ENCODE measurements around the gene GCFC2. TPM values are rescaled to one million over a fixed set of nuclear protein-coding genes. Genes with fewer than 3 reads are reported as not detected.

Gene GCFC2
- total and polyA plus RNA-seq, 2 of the 13 experiments (the other 11 are each of a cell fraction or from before 2014, with no cell fraction given) = 26.8 to 49.0 TPM

GRCh38 chr2:75646583-75647425 lies 63.9 kb downstream of the GCFC2 start, which contains the start of gene MRPL19 (continued):
- no peak for TF ChIP-seq ZNF362 (CRISPR knock-in tag; IDR thresholded peaks at IDR 0.05; ENCODE audit: borderline replicate concordance)
- TF ChIP-seq, protein P1, sequence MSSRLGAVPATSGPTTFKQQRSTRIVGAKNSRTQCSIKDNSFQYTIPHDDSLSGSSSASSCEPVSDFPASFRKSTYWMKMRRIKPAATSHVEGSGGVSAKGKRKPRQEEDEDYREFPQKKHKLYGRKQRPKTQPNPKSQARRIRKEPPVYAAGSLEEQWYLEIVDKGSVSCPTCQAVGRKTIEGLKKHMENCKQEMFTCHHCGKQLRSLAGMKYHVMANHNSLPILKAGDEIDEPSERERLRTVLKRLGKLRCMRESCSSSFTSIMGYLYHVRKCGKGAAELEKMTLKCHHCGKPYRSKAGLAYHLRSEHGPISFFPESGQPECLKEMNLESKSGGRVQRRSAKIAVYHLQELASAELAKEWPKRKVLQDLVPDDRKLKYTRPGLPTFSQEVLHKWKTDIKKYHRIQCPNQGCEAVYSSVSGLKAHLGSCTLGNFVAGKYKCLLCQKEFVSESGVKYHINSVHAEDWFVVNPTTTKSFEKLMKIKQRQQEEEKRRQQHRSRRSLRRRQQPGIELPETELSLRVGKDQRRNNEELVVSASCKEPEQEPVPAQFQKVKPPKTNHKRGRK (CRISPR knock-in tag; IDR thresholded peaks at IDR 0.05) = peak; percentile 63; the same call in 1 of the 2 replicates
- TF ChIP-seq ZNF44 (CRISPR knock-in tag; IDR thresholded peaks at IDR 0.05) = peak; percentile 20; the same call in 1 of the 2 replicates
- peak; percentile 35; the same call in 1 of the 2 replicates for TF ChIP-seq PRMT3 (CRISPR knock-in tag; IDR thresholded peaks at IDR 0.05; ENCODE audit: borderline replicate concordance, low read depth)
- TF ChIP-seq ZNF660 (CRISPR knock-in tag; IDR thresholded peaks at IDR 0.05; ENCODE audit: borderline replicate concordance, low read depth) = no peak
- peak; percentile 62; the same call in 1 of the 2 replicates for TF ChIP-seq MLXIP (CRISPR knock-in tag; IDR thresholded peaks at IDR 0.05; ENCODE audit: borderline replicate concordance)
- TF ChIP-seq KDM5B (CRISPR knock-in tag; IDR thresholded peaks at IDR 0.05; ENCODE audit: borderline replicate concordance) = peak; percentile 97
- TF ChIP-seq ZNF570 (CRISPR knock-in tag; IDR thresholded peaks at IDR 0.05; ENCODE audit: borderline replicate concordance) = 0 out of 2 replicates have a peak, but pooled peaks have one; percentile 37
- TF ChIP-seq AHR (CRISPR knock-in tag; IDR thresholded peaks at IDR 0.05) = peak; percentile 95
- TF ChIP-seq SATB2 (CRISPR knock-in tag; IDR thresholded peaks at IDR 0.05) = peak; percentile 56; the same call in 1 of the 2 replicates
- TF ChIP-seq, protein P2, sequence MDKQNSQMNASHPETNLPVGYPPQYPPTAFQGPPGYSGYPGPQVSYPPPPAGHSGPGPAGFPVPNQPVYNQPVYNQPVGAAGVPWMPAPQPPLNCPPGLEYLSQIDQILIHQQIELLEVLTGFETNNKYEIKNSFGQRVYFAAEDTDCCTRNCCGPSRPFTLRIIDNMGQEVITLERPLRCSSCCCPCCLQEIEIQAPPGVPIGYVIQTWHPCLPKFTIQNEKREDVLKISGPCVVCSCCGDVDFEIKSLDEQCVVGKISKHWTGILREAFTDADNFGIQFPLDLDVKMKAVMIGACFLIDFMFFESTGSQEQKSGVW (CRISPR knock-in tag; IDR thresholded peaks at IDR 0.05; ENCODE audit: borderline replicate concordance) = no peak
- peak; percentile 69; the same call in 1 of the 2 replicates for TF ChIP-seq TOE1 (CRISPR knock-in tag; IDR thresholded peaks at IDR 0.05)
- TF ChIP-seq FOXC1 (CRISPR knock-in tag; IDR thresholded peaks at IDR 0.05; ENCODE audit: borderline replicate concordance) = peak; percentile 91
- no peak for TF ChIP-seq TEAD2 (CRISPR knock-in tag; IDR thresholded peaks at IDR 0.05)
- no peak for TF ChIP-seq HDAC6 (IDR thresholded peaks at IDR 0.05; ENCODE audit: low read depth, low read length)
- no peak for TF ChIP-seq ZNF672 (CRISPR knock-in tag; IDR thresholded peaks at IDR 0.05)
- TF ChIP-seq GLI4 (CRISPR knock-in tag; IDR thresholded peaks at IDR 0.05; ENCODE audit: borderline replicate concordance) = peak; percentile 78; the same call in 1 of the 2 replicates
- TF ChIP-seq, protein P3, sequence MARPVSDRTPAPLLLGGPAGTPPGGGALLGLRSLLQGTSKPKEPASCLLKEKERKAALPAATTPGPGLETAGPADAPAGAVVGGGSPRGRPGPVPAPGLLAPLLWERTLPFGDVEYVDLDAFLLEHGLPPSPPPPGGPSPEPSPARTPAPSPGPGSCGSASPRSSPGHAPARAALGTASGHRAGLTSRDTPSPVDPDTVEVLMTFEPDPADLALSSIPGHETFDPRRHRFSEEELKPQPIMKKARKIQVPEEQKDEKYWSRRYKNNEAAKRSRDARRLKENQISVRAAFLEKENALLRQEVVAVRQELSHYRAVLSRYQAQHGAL (CRISPR knock-in tag; IDR thresholded peaks at IDR 0.05; ENCODE audit: not compliant biosample characterization) = no peak
- peak; percentile 58; the same call in 1 of the 2 replicates for TF ChIP-seq SNAPC5 (CRISPR knock-in tag; IDR thresholded peaks at IDR 0.05; ENCODE audit: borderline replicate concordance)
- TF ChIP-seq ZNF547 (CRISPR knock-in tag; IDR thresholded peaks at IDR 0.05) = peak; percentile 89
